K562 (cell line): Measurements from ENCODE around the gene TUBA8. TPM values are rescaled to one million over a fixed set of nuclear protein-coding genes. Genes with fewer than 3 reads are reported as not detected.

Experiments
- ASH1L ChIP-seq: fragments of 450-650 bp; IDR thresholded peaks from 2 replicates; pipeline ENCODE4 v1.6.1; 2018; ENCODE audit warnings: borderline replicate concordance, mild to moderate bottlenecking, low read depth; ENCODE audit not compliant: partially characterized antibody
- BMI1 ChIP-seq: fragments of 150-350 bp; IDR thresholded peaks from 2 replicates; pipeline ENCODE4 v1.6.1; 2014; ENCODE audit warnings: low read length
- CBX2 ChIP-seq: fragments of 200-600 bp; sonication (generic); IDR thresholded peaks from one replicate; pipeline ENCODE4 v1.6.1; 2012; ENCODE audit warnings: mild to moderate bottlenecking, low read length, inconsistent platforms; ENCODE audit not compliant: insufficient read depth, poor library complexity, severe bottlenecking
- EHMT2 ChIP-seq: fragments of 450-650 bp; IDR thresholded peaks from 2 replicates; pipeline ENCODE4 v1.6.1; 2018; ENCODE audit warnings: antibody characterized with exemption
- ESRRA ChIP-seq: fragments of 450-650 bp; IDR thresholded peaks from 2 replicates; pipeline ENCODE4 v1.6.1; 2014; ENCODE audit warnings: low read depth, mild to moderate bottlenecking, moderate library complexity, borderline replicate concordance
- HMGXB4 ChIP-seq: sonication (generic); formaldehyde crosslinking; IDR thresholded peaks from 2 replicates; pipeline ENCODE4 v1.8.1; 2023; ENCODE audit warnings: mild to moderate bottlenecking, missing genetic modification reagents
- PHTF2 ChIP-seq: fragments of 250-450 bp; sonication (Bioruptor Pico); IDR thresholded peaks from 2 replicates; pipeline ENCODE4 v1.5.0; 2021; ENCODE audit warnings: mild to moderate bottlenecking
- PURB ChIP-seq: sonication (generic); formaldehyde crosslinking; IDR thresholded peaks from 2 replicates; pipeline ENCODE4 v1.9.0; 2021; ENCODE audit warnings: low read depth, mild to moderate bottlenecking, missing genetic modification reagents
- RB1 ChIP-seq: fragments of 450-650 bp; IDR thresholded peaks from 2 replicates; pipeline ENCODE4 v1.6.1; 2017; ENCODE audit warnings: low read depth, mild to moderate bottlenecking
- THAP12 ChIP-seq: fragments of 250-450 bp; sonication (Bioruptor Pico); IDR thresholded peaks from 2 replicates; pipeline ENCODE4 v1.9.0; 2021; ENCODE audit warnings: mild to moderate bottlenecking, inconsistent platforms
- ZBTB12 ChIP-seq: fragments of 250-450 bp; sonication (Bioruptor Pico); IDR thresholded peaks from 2 replicates; pipeline ENCODE4 v1.4.0; 2020
- ZNF165 ChIP-seq: fragments of 250-450 bp; sonication (Bioruptor Pico); IDR thresholded peaks from 2 replicates; pipeline ENCODE4 v1.4.0; 2020; ENCODE audit warnings: borderline replicate concordance
- ZNF316 ChIP-seq: fragments of 450-650 bp; IDR thresholded peaks from 2 replicates; pipeline ENCODE4 v1.6.1; 2016
- ZNF347 ChIP-seq: fragments of 450-650 bp; formaldehyde crosslinking; IDR thresholded peaks from 2 replicates; pipeline ENCODE4 v1.4.0; 2020; ENCODE audit warnings: low read depth, mild to moderate bottlenecking, moderate library complexity
- ZNF699 ChIP-seq: fragments of 250-450 bp; sonication (Bioruptor Pico); IDR thresholded peaks from 2 replicates; pipeline ENCODE4 v1.8.0; 2021; ENCODE audit warnings: mild to moderate bottlenecking, moderate library complexity; ENCODE audit not compliant: insufficient replicate concordance
- polyA plus RNA-seq, 8 experiments: library from polyadenylated mRNA; depleted of rRNA in 4 of 8; stranded (reverse) in 5 of 8; unstranded in 3 of 8; fragments of >200 nt; fragmentation: Nextera tagmentation in 2 of 8; fragmentation: Illumina TruSeq in 1 of 8; extraction: Ambion mirVana in 2 of 8; extraction: Trizol in 1 of 8; gene quantifications; 2 replicates each; pipeline versions ENCODE4 v1.2.1 to v1.2.3, GENCODE V29; 2011 to 2014; ENCODE audit warnings: inconsistent platforms in 1 of 8, missing spikeins in 1 of 8
- total RNA-seq, 7 experiments: library from RNA; depleted of rRNA in 6 of 7; stranded (reverse); fragments of >200 nt in 6 of 7; fragmentation: Illumina TruSeq in 2 of 7; extraction: Trizol in 2 of 7; gene quantifications; 2 replicates each; pipeline versions ENCODE4 v1.2.1 to v1.2.3, GENCODE V29; 2011 to 2021; ENCODE audit warnings: low replicate concordance in 1 of 7
- TF ChIP-seq, protein P1 (sequence below): fragments of 450-650 bp; IDR thresholded peaks from 2 replicates; pipeline ENCODE4 v1.6.1; 2018; ENCODE audit not compliant: partially characterized antibody
- TF ChIP-seq, protein P2 (sequence below): fragments of 450-650 bp; formaldehyde crosslinking; IDR thresholded peaks from 2 replicates; pipeline ENCODE4 v1.4.0; 2020; ENCODE audit warnings: mild to moderate bottlenecking

Gene TUBA8
- total and polyA plus RNA-seq, 9 of the 15 experiments (the other 6 are each of a cell fraction or from before 2014, with no cell fraction given) = 0.07 to 1.1 (median 0.65) TPM

DNA sequence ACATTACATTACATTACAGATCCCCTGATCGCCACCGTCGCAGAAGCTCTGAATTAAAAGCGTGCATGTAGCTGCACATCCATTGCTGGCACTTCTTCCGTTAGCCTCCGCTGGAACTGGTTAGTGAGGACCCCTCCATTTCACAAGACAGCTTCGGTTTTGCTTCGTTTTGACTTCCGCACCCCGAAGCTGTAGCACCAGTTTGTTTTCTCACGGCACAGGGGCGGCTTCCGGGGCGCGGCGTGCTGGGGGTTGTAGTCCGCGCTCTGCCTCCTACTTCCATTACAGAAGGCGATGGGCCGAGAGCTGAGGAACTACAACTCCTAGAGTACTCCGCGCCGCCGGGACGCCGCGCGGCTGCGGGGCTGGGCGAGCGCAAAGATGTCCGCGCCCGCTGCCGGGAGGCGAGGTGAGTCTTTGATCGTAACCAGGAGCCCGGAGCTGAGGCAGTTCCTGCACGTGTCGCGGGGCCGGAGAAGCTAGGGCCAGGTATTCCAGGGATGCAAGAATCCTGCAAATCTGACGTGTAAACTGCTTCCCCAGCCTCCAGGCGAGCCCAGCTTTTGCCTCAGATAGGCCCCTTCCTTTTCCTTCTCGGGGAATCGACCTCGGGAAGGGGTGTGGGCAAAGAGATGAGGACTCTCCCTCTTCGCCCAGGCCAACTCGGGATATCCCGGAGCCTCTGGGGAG lies 32.8 kb upstream of the TUBA8 start, which contains the start of gene PEX26 (continued):
- TF ChIP-seq THAP12 = peak; percentile 11; the same call in 1 of the 2 replicates
- peak; percentile 59; the same call in 1 of the 2 replicates for TF ChIP-seq HMGXB4 (CRISPR knock-in tag)
- TF ChIP-seq RB1 = peak; percentile 83; the same call in 1 of the 2 replicates
- TF ChIP-seq ZNF316 = no peak
- no peak for TF ChIP-seq EHMT2
- no peak for TF ChIP-seq PHTF2 (CRISPR knock-in tag)
- TF ChIP-seq ASH1L = no peak
- no peak for TF ChIP-seq BMI1
- peak; percentile 36; the same call in 1 of the 2 replicates for TF ChIP-seq ESRRA
- TF ChIP-seq ZNF699 (CRISPR knock-in tag) = no peak
- TF ChIP-seq ZBTB12 (CRISPR knock-in tag) = peak; percentile 52; the same call in 1 of the 2 replicates
- TF ChIP-seq ZNF165 = no peak
- no peak for TF ChIP-seq CBX2
- TF ChIP-seq, protein P1, sequence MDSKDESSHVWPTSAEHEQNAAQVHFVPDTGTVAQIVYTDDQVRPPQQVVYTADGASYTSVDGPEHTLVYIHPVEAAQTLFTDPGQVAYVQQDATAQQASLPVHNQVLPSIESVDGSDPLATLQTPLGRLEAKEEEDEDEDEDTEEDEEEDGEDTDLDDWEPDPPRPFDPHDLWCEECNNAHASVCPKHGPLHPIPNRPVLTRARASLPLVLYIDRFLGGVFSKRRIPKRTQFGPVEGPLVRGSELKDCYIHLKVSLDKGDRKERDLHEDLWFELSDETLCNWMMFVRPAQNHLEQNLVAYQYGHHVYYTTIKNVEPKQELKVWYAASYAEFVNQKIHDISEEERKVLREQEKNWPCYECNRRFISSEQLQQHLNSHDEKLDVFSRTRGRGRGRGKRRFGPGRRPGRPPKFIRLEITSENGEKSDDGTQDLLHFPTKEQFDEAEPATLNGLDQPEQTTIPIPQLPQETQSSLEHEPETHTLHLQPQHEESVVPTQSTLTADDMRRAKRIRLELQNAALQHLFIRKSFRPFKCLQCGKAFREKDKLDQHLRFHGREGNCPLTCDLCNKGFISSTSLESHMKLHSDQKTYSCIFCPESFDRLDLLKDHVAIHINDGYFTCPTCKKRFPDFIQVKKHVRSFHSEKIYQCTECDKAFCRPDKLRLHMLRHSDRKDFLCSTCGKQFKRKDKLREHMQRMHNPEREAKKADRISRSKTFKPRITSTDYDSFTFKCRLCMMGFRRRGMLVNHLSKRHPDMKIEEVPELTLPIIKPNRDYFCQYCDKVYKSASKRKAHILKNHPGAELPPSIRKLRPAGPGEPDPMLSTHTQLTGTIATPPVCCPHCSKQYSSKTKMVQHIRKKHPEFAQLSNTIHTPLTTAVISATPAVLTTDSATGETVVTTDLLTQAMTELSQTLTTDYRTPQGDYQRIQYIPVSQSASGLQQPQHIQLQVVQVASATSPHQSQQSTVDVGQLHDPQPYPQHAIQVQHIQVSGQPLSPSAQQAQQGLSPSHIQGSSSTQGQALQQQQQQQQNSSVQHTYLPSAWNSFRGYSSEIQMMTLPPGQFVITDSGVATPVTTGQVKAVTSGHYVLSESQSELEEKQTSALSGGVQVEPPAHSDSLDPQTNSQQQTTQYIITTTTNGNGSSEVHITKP = peak; percentile 74
- TF ChIP-seq, protein P2, sequence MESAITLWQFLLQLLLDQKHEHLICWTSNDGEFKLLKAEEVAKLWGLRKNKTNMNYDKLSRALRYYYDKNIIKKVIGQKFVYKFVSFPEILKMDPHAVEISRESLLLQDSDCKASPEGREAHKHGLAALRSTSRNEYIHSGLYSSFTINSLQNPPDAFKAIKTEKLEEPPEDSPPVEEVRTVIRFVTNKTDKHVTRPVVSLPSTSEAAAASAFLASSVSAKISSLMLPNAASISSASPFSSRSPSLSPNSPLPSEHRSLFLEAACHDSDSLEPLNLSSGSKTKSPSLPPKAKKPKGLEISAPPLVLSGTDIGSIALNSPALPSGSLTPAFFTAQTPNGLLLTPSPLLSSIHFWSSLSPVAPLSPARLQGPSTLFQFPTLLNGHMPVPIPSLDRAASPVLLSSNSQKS (CRISPR knock-in tag) = no peak
- TF ChIP-seq PURB (CRISPR knock-in tag) = no peak
- no peak for TF ChIP-seq ZNF347 (CRISPR knock-in tag)
